Spinal cord (tissue), 10 donors: ENCODE measurements around the gene POMT1. TPM values are rescaled to one million over a fixed set of nuclear protein-coding genes. Genes with fewer than 3 reads are reported as not detected.
"Not testable (repeated sequence)": the region's sequence is repeated elsewhere in the genome, so short reads cannot be mapped to it uniquely, and the experiment has no call there.

ENCODE experiments used
- DNase-seq, 6 donors: peaks; one replicate each; pipeline versions ENCODE4 v3.0.0 to v3.0.0-alpha.2; 2013 to 2015; ENCODE audit warnings: low spot score in 6 of 6, low read depth in 4 of 6
- H3K27ac ChIP-seq: one replicate; pipeline ENCODE4 v1.5.1; 2013; ENCODE audit warnings: low read depth, low read length, control low read depth
- H3K27me3 ChIP-seq: one replicate; pipeline ENCODE4 v1.6.1; 2013; ENCODE audit warnings: low read length; ENCODE audit not compliant: control insufficient read depth, insufficient read depth
- H3K36me3 ChIP-seq: one replicate; pipeline ENCODE4 v1.6.1; 2013; ENCODE audit warnings: low read length; ENCODE audit not compliant: control insufficient read depth, insufficient read depth
- H3K4me1 ChIP-seq: one replicate; pipeline ENCODE4 v1.6.1; 2013; ENCODE audit warnings: low read length; ENCODE audit not compliant: control insufficient read depth, insufficient read depth
- H3K4me3 ChIP-seq: one replicate; pipeline ENCODE4 v1.5.1; 2013; ENCODE audit warnings: low read depth, low read length, control low read depth
- H3K9me3 ChIP-seq: one replicate; pipeline ENCODE4 v1.6.1; 2013; ENCODE audit warnings: low read length; ENCODE audit not compliant: control insufficient read depth, insufficient read depth
- WGBS: methylation state at CpG from one replicate; pipeline ENCODE4 v1.1.5; 2013; ENCODE audit warnings: missing lambda C conversion rate; ENCODE audit not compliant: insufficient coverage; 5-methylcytosine and 5-hydroxymethylcytosine counted together
- polyA plus RNA-seq, 2 donors: library from polyadenylated mRNA; unstranded; fragments of 120-200 nt; gene quantifications; one replicate each; pipeline ENCODE4 v1.2.1, GENCODE V29; 2013; ENCODE audit not compliant: insufficient read length in 2 of 2
- total RNA-seq, 2 donors: library from RNA; depleted of rRNA in 1 of 2; stranded (reverse); fragments of 120-200 nt in 1 of 2; fragments of >200 nt in 1 of 2; gene quantifications; one replicate each; pipeline versions ENCODE4 v1.2.3 to v1.2.4, GENCODE V29; 2013 to 2014
- donor health status: healthy.

POMT1 gene
- total and polyA plus RNA-seq, 4 donors, result 39.2 to 92.7 (median 73.0) TPM

DNA sequence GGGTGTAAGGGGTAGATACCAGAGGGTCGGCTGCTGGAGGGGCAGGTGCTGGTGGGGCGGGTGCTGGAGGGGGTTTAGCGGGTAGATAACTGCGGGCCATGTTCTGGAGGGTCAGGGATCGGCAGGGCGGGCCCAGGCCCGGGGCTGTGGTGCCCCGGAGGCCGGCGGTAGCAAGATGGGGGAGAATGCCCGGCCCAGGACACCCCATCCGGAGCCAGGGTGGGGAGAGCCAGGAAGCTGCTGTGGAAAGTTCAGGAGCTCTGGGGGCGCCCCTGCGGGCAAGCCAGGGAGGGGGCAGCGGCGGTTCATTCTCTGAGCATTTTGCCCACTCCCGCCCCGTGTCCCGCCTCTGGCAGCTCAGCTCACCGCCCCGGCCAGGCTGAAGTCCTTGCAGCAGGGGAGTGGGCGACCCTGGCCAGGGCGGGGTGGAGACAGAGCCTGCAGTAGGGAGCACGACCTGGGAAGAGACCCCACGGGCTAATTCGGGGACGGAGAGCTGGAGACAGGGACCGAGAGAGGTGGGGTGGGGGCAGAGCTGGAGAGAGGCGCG is 43.1 kb downstream of the POMT1 start:
- under 1% methylated on average over 30 of the region's 30 CpGs for WGBS
- no peak for DNase-seq
- peaks cover 32% of the 10 kb centered on the region for H3K27me3 ChIP-seq
- H3K4me1 ChIP-seq, result peaks cover 17% of the 10 kb centered on the region
- no peaks in the 10 kb centered on the region for H3K36me3 ChIP-seq
- peaks cover 7% of the 10 kb centered on the region for H3K9me3 ChIP-seq
- no peak overlapping the region for H3K27ac ChIP-seq
- H3K4me3 ChIP-seq, result peak overlapping the region; percentile 12

DNA sequence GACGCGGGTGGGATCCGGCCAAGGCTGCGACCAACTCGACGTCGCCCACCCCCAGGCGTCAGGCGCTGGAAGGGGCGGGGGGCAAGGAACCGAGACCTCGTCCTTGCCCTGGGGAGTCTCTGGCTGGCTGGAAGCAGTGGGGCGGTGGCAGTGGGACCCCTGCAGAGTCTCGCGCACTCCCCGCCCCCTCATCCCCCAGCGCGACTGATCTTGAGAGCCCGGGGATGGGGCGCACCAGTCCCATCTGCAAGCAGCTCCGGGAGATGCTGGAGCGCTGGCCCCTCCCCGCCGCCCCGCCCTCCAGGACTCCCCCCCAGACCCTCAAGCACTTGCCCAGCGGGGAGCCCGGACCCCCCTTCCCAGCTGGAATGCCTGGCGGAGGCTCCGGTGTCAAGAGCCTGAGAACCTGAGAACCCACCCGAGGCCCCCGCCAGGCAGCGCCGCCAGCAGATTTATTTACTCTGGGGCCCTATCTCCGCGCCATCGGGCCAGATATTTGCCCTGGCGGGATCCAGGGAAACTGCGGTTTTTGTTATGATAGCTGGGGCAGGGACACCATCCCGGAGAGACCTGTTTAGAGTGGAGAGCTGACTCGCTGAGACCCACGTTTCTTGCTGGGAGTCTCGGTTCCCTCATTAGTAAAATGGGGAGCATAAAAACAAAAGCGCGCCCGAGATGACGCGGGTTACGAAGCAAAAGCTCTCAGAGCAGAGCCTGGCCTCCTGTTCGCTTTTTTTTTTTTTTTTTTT is 43.8 kb downstream of the POMT1 start:
- Histone ChIP-seq H3K4me3 (peak overlapping the region; percentile 12), H3K27me3 (peaks cover 32% of the 10 kb centered on the region)
- WGBS, result 4% methylated on average over 45 of the region's 49 CpGs

GRCh38 chr9:131549186-131549585 is 46.5 kb downstream of the POMT1 start:
- not testable (repeated sequence) for DNase-seq
- H3K27me3 ChIP-seq, result peaks cover 39% of the 10 kb centered on the region

More for the DNA sequence above, 43.8 kb downstream of the POMT1 start:
- peak in 2 of 6 donors; percentile 52 to 54 for DNase-seq
- Histone ChIP-seq H3K9me3 (peaks cover 7% of the 10 kb centered on the region), H3K36me3 (no peaks in the 10 kb centered on the region), H3K4me1 (peaks cover 17% of the 10 kb centered on the region), H3K27ac (no peak overlapping the region)

DNA sequence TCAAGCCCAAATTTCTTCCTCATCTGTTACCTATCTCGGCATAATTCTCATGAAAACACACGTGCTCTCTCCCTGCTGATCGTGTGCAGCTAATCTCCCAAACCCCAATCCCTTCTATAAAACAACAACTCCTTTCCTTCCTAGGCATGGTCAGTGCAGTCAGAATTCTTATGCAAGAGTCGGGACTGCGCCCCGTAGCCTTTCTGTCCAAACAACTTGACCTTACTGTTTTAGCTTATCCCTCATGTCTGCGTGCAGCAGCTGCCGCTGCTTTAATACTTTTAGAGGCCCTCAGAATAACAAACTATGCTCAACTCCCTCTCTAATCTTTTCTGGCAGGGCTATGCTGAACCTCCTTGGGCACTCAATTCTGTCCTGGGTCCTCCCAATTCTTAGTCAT is 47.7 kb downstream of the POMT1 start:
- Histone ChIP-seq H3K4me1 (peaks cover 16% of the 10 kb centered on the region), H3K27me3 (peaks cover 37% of the 10 kb centered on the region)
- DNase-seq, H3K9me3 ChIP-seq, H3K4me3 ChIP-seq, H3K27ac ChIP-seq, H3K36me3 ChIP-seq: not testable (repeated sequence)
- WGBS, result 81% methylated on average over 8 of the region's 8 CpGs

More at GRCh38 chr9:131549186-131549585, 46.5 kb downstream of the POMT1 start:
- not testable (repeated sequence) for H3K36me3 ChIP-seq, H3K4me3 ChIP-seq, H3K9me3 ChIP-seq, H3K27ac ChIP-seq
- 79% methylated on average over 9 of the region's 10 CpGs for WGBS
- peaks cover 17% of the 10 kb centered on the region for H3K4me1 ChIP-seq

DNA sequence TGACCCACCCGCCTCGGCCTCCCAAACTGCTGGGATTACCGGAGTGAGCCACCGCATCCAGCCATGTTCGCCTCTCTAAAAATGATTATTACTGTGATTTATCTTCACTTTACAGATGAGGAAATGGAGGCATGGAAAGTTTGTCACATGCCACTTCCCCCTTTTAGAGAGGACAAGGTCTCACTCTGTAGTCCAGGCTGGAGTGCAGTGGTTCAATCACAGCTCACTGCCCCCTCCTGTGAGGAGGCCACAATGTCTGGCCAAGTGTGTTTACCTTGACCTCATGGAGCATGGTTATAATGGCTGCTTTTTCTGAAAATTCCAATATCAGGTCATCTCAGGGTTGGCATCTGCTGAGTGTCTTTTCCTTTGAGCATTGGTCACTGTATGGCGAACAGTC is 49.3 kb downstream of the POMT1 start:
- H3K4me1 ChIP-seq, result peaks cover under 1% of the 10 kb centered on the region
- H3K27ac ChIP-seq, result no peak overlapping the region
- H3K27me3 ChIP-seq, result peaks cover 30% of the 10 kb centered on the region
- no peaks in the 10 kb centered on the region for H3K9me3 ChIP-seq
- DNase-seq, result no peak
- H3K36me3 ChIP-seq, result peaks cover 6% of the 10 kb centered on the region
- WGBS, result 94% methylated on average over 2 of the region's 6 CpGs
- H3K4me3 ChIP-seq, result no peak overlapping the region

DNA sequence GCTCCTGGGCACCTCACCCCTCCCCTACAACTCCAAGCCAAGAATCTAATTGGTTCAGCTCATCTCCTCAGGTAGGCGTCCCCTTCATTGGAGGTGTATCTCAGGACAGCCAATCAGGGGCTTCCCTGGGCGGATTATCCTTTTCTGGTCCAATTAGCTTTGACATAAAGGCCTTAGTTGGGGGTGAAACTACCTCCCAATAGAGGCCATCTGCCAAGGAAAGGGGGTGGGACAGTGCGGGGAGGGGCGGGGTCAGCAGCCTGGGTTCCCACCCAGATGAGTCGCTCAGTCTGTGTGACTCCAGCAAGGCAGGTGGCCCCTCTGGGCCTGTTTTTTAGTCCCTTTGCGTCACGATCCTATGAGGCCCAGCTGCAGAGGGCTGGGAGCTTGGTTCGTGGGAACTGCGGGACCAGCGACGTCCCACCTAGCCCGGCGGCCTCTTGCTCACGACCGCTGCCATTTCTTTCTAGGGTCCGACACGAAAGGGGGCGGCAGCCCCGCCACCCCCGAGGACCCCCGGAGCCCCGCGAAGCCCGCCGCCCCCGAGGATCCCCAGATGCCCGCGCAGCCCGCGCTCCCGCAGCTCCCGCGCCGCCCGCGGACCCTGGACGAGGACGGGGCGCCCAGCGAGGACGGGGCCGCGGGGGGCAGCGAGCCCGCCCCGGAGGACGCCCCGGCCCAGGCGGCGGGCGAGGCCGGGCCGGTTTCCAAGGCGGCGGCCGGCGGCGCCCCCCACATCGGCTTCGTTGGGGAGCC is 51.5 kb downstream of the POMT1 start:
- H3K4me1 ChIP-seq, result no peaks in the 10 kb centered on the region
- DNase-seq, result no peak
- H3K36me3 ChIP-seq, result peaks cover 15% of the 10 kb centered on the region
- 17% methylated on average over 59 of the region's 60 CpGs for WGBS
- H3K4me3 ChIP-seq, result no peak overlapping the region
- H3K27ac ChIP-seq, result no peak overlapping the region
- H3K27me3 ChIP-seq, result peaks cover 24% of the 10 kb centered on the region
- H3K9me3 ChIP-seq, result no peaks in the 10 kb centered on the region

GRCh38 chr9:131554843-131555351 is 52.2 kb downstream of the POMT1 start:
- no peak for DNase-seq
- H3K4me3 ChIP-seq, result no peak overlapping the region
- WGBS, result 16% methylated on average over 54 of the region's 54 CpGs
- peaks cover 24% of the 10 kb centered on the region for H3K27me3 ChIP-seq
- H3K9me3 ChIP-seq, result no peaks in the 10 kb centered on the region
- no peaks in the 10 kb centered on the region for H3K4me1 ChIP-seq
- no peak overlapping the region for H3K27ac ChIP-seq
- peaks cover 15% of the 10 kb centered on the region for H3K36me3 ChIP-seq

- Histone ChIP-seq H3K27ac (no peak overlapping the region), H3K27me3 (peaks cover 24% of the 10 kb centered on the region), H3K9me3 (no peaks in the 10 kb centered on the region), H3K36me3 (peaks cover 15% of the 10 kb centered on the region), H3K4me3 (no peak overlapping the region), H3K4me1 (no peaks in the 10 kb centered on the region)
- no peak for DNase-seq
- 92% methylated on average over 10 of the region's 15 CpGs for WGBS
These were observed 53.3 kb downstream of the POMT1 start for GRCh38 chr9:131555841-131556673.
